GM12878 (cell line): Measurements from ENCODE around the gene MAGI3. TPM values are rescaled to one million over a fixed set of nuclear protein-coding genes. Genes with fewer than 3 reads are reported as not detected.

ENCODE experiments used
- ATAC-seq: fragments of 200-7000 bp; cut with Tn5 transposase; 3 replicates; pipeline ENCODE4 v1.9.1; 2020; ENCODE audit warnings: mild to moderate bottlenecking, moderate library complexity
- BruUV-seq: library from RNA; stranded (reverse); fragments of 400-500 nt; replicated peaks from 2 replicates; lab custom pipeline; 2021; lab: Mats Ljungman, UMichigan
- CTCF ChIA-PET: fragments of 300-600 bp; sonication (Branson Sonifier 250); formaldehyde crosslinking; extraction: SDS; loops from one replicate; lab custom pipeline; 2021; ENCODE audit warnings: inconsistent platforms; lab: Yijun Ruan, JAX
- POLR2A ChIA-PET: fragments of 350-600 bp; formaldehyde crosslinking; extraction: SDS; loops from one replicate; lab custom pipeline; 2021; ENCODE audit warnings: inconsistent platforms; lab: Charles Lee
- RAD21 ChIA-PET: fragments of 300-600 bp; sonication (Branson Sonifier 250); formaldehyde crosslinking; loops from one replicate; lab custom pipeline; 2023; ENCODE audit warnings: antibody characterized with exemption; ENCODE audit not compliant: unreplicated experiment; lab: Charles Lee
- SMC1A ChIA-PET: fragments of 300-600 bp; sonication (Branson Sonifier 250); formaldehyde crosslinking; loops from one replicate; lab custom pipeline; 2023; ENCODE audit not compliant: unreplicated experiment, uncharacterized antibody; lab: Charles Lee
- DNase-seq: peaks from one replicate; pipeline ENCODE4 v3.0.0-alpha.2; 2011; ENCODE audit warnings: low read depth, low spot score
- FAIRE-seq: peaks from 3 replicates; lab custom pipeline; 2011; peaks lifted over from hg19 to GRCh38; lab: Jason Lieb, UNC
- H2AFZ ChIP-seq: 2 replicates; pipeline ENCODE4 v1.6.0; 2011; ENCODE audit warnings: low read depth, low read length, control low read depth; ENCODE audit not compliant: control insufficient read depth
- H3K27ac ChIP-seq: 2 replicates; pipeline ENCODE4 v1.5.1; 2011; ENCODE audit warnings: control low read depth; ENCODE audit not compliant: control insufficient read depth, insufficient read depth
- H3K27me3 ChIP-seq, 2 experiments: replicated peaks in 1 of 2; 2 replicates each; pipeline versions ENCODE4 v1.6.0 to v1.6.1; 2011; ENCODE audit warnings: low read length in 1 of 2; ENCODE audit not compliant: control insufficient read depth in 2 of 2, insufficient read depth in 2 of 2
- H3K36me3 ChIP-seq, 2 experiments: 2 replicates each; pipeline ENCODE4 v1.5.1; 2011; ENCODE audit warnings: low read length in 1 of 2; ENCODE audit not compliant: control insufficient read depth in 2 of 2, insufficient read depth in 2 of 2
- H3K4me1 ChIP-seq: 2 replicates; pipeline ENCODE4 v1.6.1; 2011; ENCODE audit warnings: mild to moderate bottlenecking, low read length, moderate library complexity, mixed read lengths; ENCODE audit not compliant: control insufficient read depth, insufficient read depth
- H3K4me2 ChIP-seq: 2 replicates; pipeline ENCODE4 v1.6.0; 2011; ENCODE audit warnings: control low read depth; ENCODE audit not compliant: control insufficient read depth, insufficient read depth
- H3K4me3 ChIP-seq: fragments of 200-600 bp; sonication (generic); 2 replicates; pipeline ENCODE4 v1.5.1; 2016
- H3K79me2 ChIP-seq: 2 replicates; pipeline ENCODE4 v1.6.0; 2011; ENCODE audit warnings: low read length; ENCODE audit not compliant: control insufficient read depth, insufficient read depth
- H3K9ac ChIP-seq: 2 replicates; pipeline ENCODE4 v1.8.0; 2011; ENCODE audit warnings: low read length, control low read depth, mixed read lengths; ENCODE audit not compliant: control insufficient read depth, insufficient read depth
- H3K9me3 ChIP-seq: replicated peaks from 3 replicates; pipeline ENCODE4 v1.5.1; 2011; ENCODE audit warnings: mild to moderate bottlenecking, low read length; ENCODE audit not compliant: control insufficient read depth, insufficient read depth
- H4K20me1 ChIP-seq: 2 replicates; pipeline ENCODE4 v1.6.0; 2011; ENCODE audit not compliant: control insufficient read depth, insufficient read depth
- KAT2A ChIP-seq: conservative IDR thresholded peaks from 2 replicates; pipeline ENCODE4 v1.6.1; 2011; ENCODE audit warnings: low read depth, low read length; ENCODE audit not compliant: control insufficient read depth
- POLR2AphosphoS2 ChIP-seq: IDR thresholded peaks from 2 replicates; pipeline ENCODE4 v1.6.1; 2011; ENCODE audit warnings: low read depth, mild to moderate bottlenecking, low read length, improper control_type of control experiment, moderate library complexity
- SMAD1 ChIP-seq: fragments of 450-650 bp; IDR thresholded peaks from 2 replicates; pipeline ENCODE4 v1.6.1; 2018; ENCODE audit warnings: mild to moderate bottlenecking, low read depth; ENCODE audit not compliant: partially characterized antibody
- WGBS: methylation state at CpG from one replicate; pipeline ENCODE4 v1.1.6; 2016; ENCODE audit warnings: low lambda C conversion rate; ENCODE audit not compliant: insufficient replicate concordance, insufficient coverage; ENCODE audit errors: missing lambda C conversion rate; 5-methylcytosine and 5-hydroxymethylcytosine counted together
- in situ Hi-C: fragments of 300-500 bp; cut with MboI; formaldehyde crosslinking; loops from 9 replicates; pipeline ENCODE4 v1.14.3; 2018; ENCODE audit warnings: mixed read lengths
- intact Hi-C: fragments of 100-400 bp; cut with micrococcal nuclease; formaldehyde crosslinking; loops from one replicate; pipeline ENCODE4 v1.14.2; 2022; ENCODE audit not compliant: unreplicated experiment
- polyA plus RNA-seq, 11 experiments: library from polyadenylated mRNA; depleted of rRNA in 4 of 11; unstranded in 6 of 11; stranded (reverse) in 5 of 11; fragments of >200 nt; fragmentation: Nextera tagmentation in 4 of 11; fragmentation: Illumina TruSeq in 1 of 11; extraction: Ambion mirVana in 4 of 11; extraction: Trizol in 1 of 11; gene quantifications; 1 replicate in 1 of 11; 2 replicates in 10 of 11; pipeline versions ENCODE4 v1.2.1 to v1.2.3, GENCODE V29; 2011 to 2016; ENCODE audit warnings: inconsistent platforms in 2 of 11, missing spikeins in 2 of 11, low read depth in 1 of 11
- total RNA-seq, 4 experiments: library from RNA; depleted of rRNA in 3 of 4; stranded (reverse); fragments of >200 nt in 3 of 4; fragmentation: Illumina TruSeq in 1 of 4; extraction: Trizol in 1 of 4; gene quantifications; 2 replicates each; pipeline versions ENCODE4 v1.2.1 to v1.2.3, GENCODE V29; 2013 to 2021
- TF ChIP-seq, protein P1 (sequence below): fragments of 450-650 bp; formaldehyde crosslinking; IDR thresholded peaks from 2 replicates; pipeline ENCODE4 v1.4.0; 2022; ENCODE audit warnings: mild to moderate bottlenecking, moderate library complexity

Gene MAGI3
- total and polyA plus RNA-seq, 10 of the 15 experiments (the other 5 are each of a cell fraction or from before 2014, with no cell fraction given): 0.17 to 0.65 (median 0.32) TPM

- intact Hi-C loops (loop anchor here (10.0 kb wide), 1 partner anchor 122 kb away; no protein-coding TSS in a partner anchor), in situ Hi-C loops (loop anchor here (5.0 kb wide), 1 partner anchor 315 kb away; no protein-coding TSS in a partner anchor)
- BruUV-seq: no TSS peak
- no peaks in the 10 kb centered on the region for H3K36me3 ChIP-seq
- H3K79me2 ChIP-seq: no peaks in the 10 kb centered on the region
- TF ChIP-seq, protein P1, sequence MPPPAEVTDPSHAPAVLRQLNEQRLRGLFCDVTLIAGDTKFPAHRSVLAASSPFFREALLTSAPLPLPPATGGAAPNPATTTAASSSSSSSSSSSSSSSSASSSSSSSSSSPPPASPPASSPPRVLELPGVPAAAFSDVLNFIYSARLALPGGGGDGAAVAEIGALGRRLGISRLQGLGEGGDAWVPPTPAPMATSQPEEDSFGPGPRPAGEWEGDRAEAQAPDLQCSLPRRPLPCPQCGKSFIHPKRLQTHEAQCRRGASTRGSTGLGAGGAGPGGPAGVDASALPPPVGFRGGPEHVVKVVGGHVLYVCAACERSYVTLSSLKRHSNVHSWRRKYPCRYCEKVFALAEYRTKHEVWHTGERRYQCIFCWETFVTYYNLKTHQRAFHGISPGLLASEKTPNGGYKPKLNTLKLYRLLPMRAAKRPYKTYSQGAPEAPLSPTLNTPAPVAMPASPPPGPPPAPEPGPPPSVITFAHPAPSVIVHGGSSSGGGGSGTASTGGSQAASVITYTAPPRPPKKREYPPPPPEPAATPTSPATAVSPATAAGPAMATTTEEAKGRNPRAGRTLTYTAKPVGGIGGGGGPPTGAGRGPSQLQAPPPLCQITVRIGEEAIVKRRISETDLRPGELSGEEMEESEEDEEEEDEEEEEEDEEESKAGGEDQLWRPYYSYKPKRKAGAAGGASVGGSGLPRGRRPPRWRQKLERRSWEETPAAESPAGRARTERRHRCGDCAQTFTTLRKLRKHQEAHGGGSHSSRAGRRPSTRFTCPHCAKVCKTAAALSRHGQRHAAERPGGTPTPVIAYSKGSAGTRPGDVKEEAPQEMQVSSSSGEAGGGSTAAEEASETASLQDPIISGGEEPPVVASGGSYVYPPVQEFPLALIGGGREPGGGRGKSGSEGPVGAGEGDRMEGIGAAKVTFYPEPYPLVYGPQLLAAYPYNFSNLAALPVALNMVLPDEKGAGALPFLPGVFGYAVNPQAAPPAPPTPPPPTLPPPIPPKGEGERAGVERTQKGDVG (CRISPR knock-in tag): no peak
- no peak for TF ChIP-seq POLR2AphosphoS2
- no peak for TF ChIP-seq KAT2A
- TF ChIP-seq SMAD1: no peak
- H3K4me1 ChIP-seq: no peaks in the 10 kb centered on the region
- POLR2A ChIA-PET: no interaction called here
- CTCF ChIA-PET: no interaction called here
- SMC1A ChIA-PET: no interaction called here
- DNase-seq: no peak
- H2AFZ ChIP-seq: no peak overlapping the region
- 97% methylated on average over 2 of the region's 2 CpGs for WGBS
- H3K4me2 ChIP-seq: no peak overlapping the region
- no peaks in the 10 kb centered on the region for H4K20me1 ChIP-seq
- H3K4me3 ChIP-seq: no peak overlapping the region
- no peak for ATAC-seq
- FAIRE-seq: no peak
- no peak overlapping the region for H3K9ac ChIP-seq
- no peaks in the 10 kb centered on the region; a peak in 1 of 4 replicates for H3K27me3 ChIP-seq
- no peak overlapping the region for H3K27ac ChIP-seq
- RAD21 ChIA-PET: no interaction called here
- no peaks in the 10 kb centered on the region for H3K9me3 ChIP-seq
These were observed 66.7 kb downstream of the MAGI3 start for GRCh38 chr1:113456967-113457366.
